OCI-LY7 (cell line): ENCODE measurements around the gene SPARC.

ENCODE experiments used
- CTCF ChIP-seq: fragments of 200-600 bp; sonication (generic); conservative IDR thresholded peaks from 2 replicates; pipeline ENCODE4 v1.5.1; 2014; ENCODE audit warnings: mild to moderate bottlenecking, antibody characterized with exemption, low read length, moderate library complexity, mixed read lengths
- EZH2phosphoT487 ChIP-seq: fragments of 200-600 bp; sonication (generic); IDR thresholded peaks from 2 replicates; pipeline ENCODE4 v1.6.1; 2018; ENCODE audit warnings: low read depth, borderline replicate concordance, mild to moderate bottlenecking, mixed run types, antibody characterized with exemption, low read length, moderate library complexity, mixed read lengths

GRCh38 chr5:151661968-151662732 is 24.6 kb downstream of the SPARC start:
- no peak for TF ChIP-seq EZH2phosphoT487
- TF ChIP-seq CTCF, result no peak
